Measurements from ENCODE around the gene MPND.

MPND gene

GRCh38 chr19:4297901-4298809 lies 45.2 kb upstream of the MPND start:
- H2AK5ac ChIP-seq (ENCODE audit: low read length, severe bottlenecking), result no peak overlapping the region
- H2BK5ac ChIP-seq (ENCODE audit: low read depth, low read length, poor library complexity, severe bottlenecking), result no peak overlapping the region
- H2BK15ac ChIP-seq (ENCODE audit: low read depth, poor library complexity, severe bottlenecking), result peak overlapping the region; percentile 28
- H3K27ac ChIP-seq (ENCODE audit: low read length, poor library complexity, severe bottlenecking), result no peak overlapping the region
- H2BK120ac ChIP-seq (ENCODE audit: low read depth, low read length), result no peak overlapping the region
- no peak overlapping the region for H4K8ac ChIP-seq (ENCODE audit: low read length)
- H3K4me3 ChIP-seq (ENCODE audit: insufficient read depth in 1 of 2, low read depth in 1 of 2, low read length in 2 of 2), result no peak overlapping the region
- H3K4me2 ChIP-seq (ENCODE audit: low read length, poor library complexity, severe bottlenecking), result no peak overlapping the region
- H3K79me1 ChIP-seq (replicated peaks; ENCODE audit: low read length, poor library complexity, severe bottlenecking), result no peaks in the 10 kb centered on the region
- H3K4ac ChIP-seq (ENCODE audit: low read depth in 1 of 2, low read length in 2 of 2), result no peak overlapping the region
- no peak overlapping the region for H2AFZ ChIP-seq (ENCODE audit: low read depth, low read length)
- DNase-seq, result no peak
- H3K18ac ChIP-seq (ENCODE audit: low read depth in 1 of 2, low read length in 2 of 2), result no peak overlapping the region
- H2BK12ac ChIP-seq (ENCODE audit: low read length in 2 of 2), result no peak overlapping the region
- peaks cover 5 to 36% of the 10 kb centered on the region in 2 experiments for H3K27me3 ChIP-seq (ENCODE audit: control insufficient read depth in 1 of 2, insufficient read depth in 1 of 2, low read length in 2 of 2)
- H3K14ac ChIP-seq (ENCODE audit: low read length in 2 of 2), result peak overlapping the region in 1 of 2 experiments; percentile 46
- no peaks in the 10 kb centered on the region for H3K9me3 ChIP-seq (ENCODE audit: control insufficient read depth, low read length)
- H3K9ac ChIP-seq (ENCODE audit: low read length), result no peak overlapping the region
- H3K4me1 ChIP-seq (ENCODE audit: control insufficient read depth, insufficient read depth, low read depth, low read length), result peaks cover 2% of the 10 kb centered on the region
- H4K91ac ChIP-seq (ENCODE audit: low read length), result no peak overlapping the region
- no peaks in the 10 kb centered on the region for H3K36me3 ChIP-seq (ENCODE audit: control insufficient read depth in 1 of 2, insufficient read depth in 2 of 2, low read depth in 1 of 2, low read length in 2 of 2)
- H3K23ac ChIP-seq (ENCODE audit: low read length in 2 of 2), result no peak overlapping the region
- 81% methylated on average over 26 of the region's 27 CpGs for WGBS

GRCh38 chr19:4298810-4299550 lies 44.4 kb upstream of the MPND start:
- Histone ChIP-seq H3K4me1 (ENCODE audit: control insufficient read depth, insufficient read depth, low read depth, low read length) (peaks cover 2% of the 10 kb centered on the region), H2AK5ac (ENCODE audit: low read length, severe bottlenecking) (no peak overlapping the region), H3K9ac (ENCODE audit: low read length) (no peak overlapping the region), H2BK12ac (ENCODE audit: low read length in 2 of 2) (no peak overlapping the region), H3K23ac (ENCODE audit: low read length in 2 of 2) (no peak overlapping the region), H3K4me3 (ENCODE audit: insufficient read depth in 1 of 2, low read depth in 1 of 2, low read length in 2 of 2) (no peak overlapping the region), H3K4ac (ENCODE audit: low read depth in 1 of 2, low read length in 2 of 2) (no peak overlapping the region), H4K8ac (ENCODE audit: low read length) (no peak overlapping the region), H3K79me1 (replicated peaks; ENCODE audit: low read length, poor library complexity, severe bottlenecking) (no peaks in the 10 kb centered on the region), H3K27me3 (ENCODE audit: control insufficient read depth in 1 of 2, insufficient read depth in 1 of 2, low read length in 2 of 2) (peaks cover 5 to 35% of the 10 kb centered on the region in 2 experiments), H2BK5ac (ENCODE audit: low read depth, low read length, poor library complexity, severe bottlenecking) (no peak overlapping the region), H3K4me2 (ENCODE audit: low read length, poor library complexity, severe bottlenecking) (no peak overlapping the region), H2AFZ (ENCODE audit: low read depth, low read length) (no peak overlapping the region), H3K36me3 (ENCODE audit: control insufficient read depth in 1 of 2, insufficient read depth in 2 of 2, low read depth in 1 of 2, low read length in 2 of 2) (no peaks in the 10 kb centered on the region), H3K27ac (ENCODE audit: low read length, poor library complexity, severe bottlenecking) (no peak overlapping the region), H2BK120ac (ENCODE audit: low read depth, low read length) (no peak overlapping the region), H2BK15ac (ENCODE audit: low read depth, poor library complexity, severe bottlenecking) (no peak overlapping the region), H3K18ac (ENCODE audit: low read depth in 1 of 2, low read length in 2 of 2) (no peak overlapping the region), H3K9me3 (ENCODE audit: control insufficient read depth, low read length) (no peaks in the 10 kb centered on the region), H4K91ac (ENCODE audit: low read length) (no peak overlapping the region), H3K14ac (ENCODE audit: low read length in 2 of 2) (no peak overlapping the region)
- WGBS, result 76% methylated on average over 8 of the region's 8 CpGs
- no peak for DNase-seq

DNA sequence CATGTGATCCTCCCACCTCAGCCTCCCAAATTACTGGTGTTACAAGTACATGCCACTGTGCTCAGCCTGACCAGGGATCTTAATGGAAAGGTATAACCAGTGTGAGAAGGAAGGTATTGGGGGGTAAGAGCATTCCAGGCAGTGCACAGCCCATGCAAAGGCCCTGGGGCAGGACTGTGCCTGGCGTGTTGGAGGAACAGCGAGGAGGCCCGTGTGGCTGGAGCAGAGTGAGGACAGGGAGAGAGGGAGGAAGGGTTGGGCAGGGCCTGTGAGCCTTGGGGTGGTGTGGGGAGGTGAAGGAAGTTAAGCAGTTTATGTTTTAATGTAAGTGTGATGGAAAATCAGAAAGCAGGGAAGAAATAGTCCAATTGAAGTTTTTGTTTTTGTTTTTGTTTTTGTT lies 42.8 kb upstream of the MPND start:
- H2BK15ac ChIP-seq (ENCODE audit: low read depth, poor library complexity, severe bottlenecking), result no peak overlapping the region
- no peak overlapping the region for H3K4me2 ChIP-seq (ENCODE audit: low read length, poor library complexity, severe bottlenecking)
- no peak overlapping the region for H2BK12ac ChIP-seq (ENCODE audit: low read length in 2 of 2)
- H4K8ac ChIP-seq (ENCODE audit: low read length), result peak overlapping the region; percentile 15
- no peaks in the 10 kb centered on the region for H3K9me3 ChIP-seq (ENCODE audit: control insufficient read depth, low read length)
- H3K4ac ChIP-seq (ENCODE audit: low read depth in 1 of 2, low read length in 2 of 2), result no peak overlapping the region
- no peak overlapping the region for H4K91ac ChIP-seq (ENCODE audit: low read length)
- no peak overlapping the region for H3K27ac ChIP-seq (ENCODE audit: low read length, poor library complexity, severe bottlenecking)
- peaks cover 0 to 31% of the 10 kb centered on the region in 2 experiments for H3K27me3 ChIP-seq (ENCODE audit: control insufficient read depth in 1 of 2, insufficient read depth in 1 of 2, low read length in 2 of 2)
- H3K4me3 ChIP-seq (ENCODE audit: insufficient read depth in 1 of 2, low read depth in 1 of 2, low read length in 2 of 2), result no peak overlapping the region
- H2AK5ac ChIP-seq (ENCODE audit: low read length, severe bottlenecking), result no peak overlapping the region
- H3K36me3 ChIP-seq (ENCODE audit: control insufficient read depth in 1 of 2, insufficient read depth in 2 of 2, low read depth in 1 of 2, low read length in 2 of 2), result no peaks in the 10 kb centered on the region
- no peak for DNase-seq
- no peak overlapping the region for H2BK120ac ChIP-seq (ENCODE audit: low read depth, low read length)
- no peak overlapping the region for H3K18ac ChIP-seq (ENCODE audit: low read depth in 1 of 2, low read length in 2 of 2)
- no peaks in the 10 kb centered on the region for H3K79me1 ChIP-seq (replicated peaks; ENCODE audit: low read length, poor library complexity, severe bottlenecking)
- H2AFZ ChIP-seq (ENCODE audit: low read depth, low read length), result no peak overlapping the region
- H3K23ac ChIP-seq (ENCODE audit: low read length in 2 of 2), result no peak overlapping the region
- H3K4me1 ChIP-seq (ENCODE audit: control insufficient read depth, insufficient read depth, low read depth, low read length), result peaks cover 12% of the 10 kb centered on the region
- no peak overlapping the region for H3K9ac ChIP-seq (ENCODE audit: low read length)
- H2BK5ac ChIP-seq (ENCODE audit: low read depth, low read length, poor library complexity, severe bottlenecking), result no peak overlapping the region
- H3K14ac ChIP-seq (ENCODE audit: low read length in 2 of 2), result no peak overlapping the region
- WGBS, result 95% methylated on average over 3 of the region's 3 CpGs

GRCh38 chr19:4301590-4302242 lies 41.6 kb upstream of the MPND start:
- H3K36me3 ChIP-seq (ENCODE audit: control insufficient read depth in 1 of 2, insufficient read depth in 2 of 2, low read depth in 1 of 2, low read length in 2 of 2), result peaks cover 0 to 6% of the 10 kb centered on the region in 2 experiments
- H3K27ac ChIP-seq (ENCODE audit: low read length, poor library complexity, severe bottlenecking), result no peak overlapping the region
- H2BK5ac ChIP-seq (ENCODE audit: low read depth, low read length, poor library complexity, severe bottlenecking), result no peak overlapping the region
- DNase-seq, result no peak
- no peak overlapping the region for H3K4me3 ChIP-seq (ENCODE audit: insufficient read depth in 1 of 2, low read depth in 1 of 2, low read length in 2 of 2)
- no peak overlapping the region for H3K9ac ChIP-seq (ENCODE audit: low read length)
- H3K4me1 ChIP-seq (ENCODE audit: control insufficient read depth, insufficient read depth, low read depth, low read length), result peaks cover 13% of the 10 kb centered on the region
- peak overlapping the region; percentile 48 for H2BK15ac ChIP-seq (ENCODE audit: low read depth, poor library complexity, severe bottlenecking)
- no peak overlapping the region for H3K23ac ChIP-seq (ENCODE audit: low read length in 2 of 2)
- no peak overlapping the region for H2BK12ac ChIP-seq (ENCODE audit: low read length in 2 of 2)
- H3K14ac ChIP-seq (ENCODE audit: low read length in 2 of 2), result no peak overlapping the region
- no peak overlapping the region for H3K4ac ChIP-seq (ENCODE audit: low read depth in 1 of 2, low read length in 2 of 2)
- no peak overlapping the region for H3K18ac ChIP-seq (ENCODE audit: low read depth in 1 of 2, low read length in 2 of 2)
- no peaks in the 10 kb centered on the region for H3K9me3 ChIP-seq (ENCODE audit: control insufficient read depth, low read length)
- H4K8ac ChIP-seq (ENCODE audit: low read length), result no peak overlapping the region
- no peak overlapping the region for H3K4me2 ChIP-seq (ENCODE audit: low read length, poor library complexity, severe bottlenecking)
- H3K79me1 ChIP-seq (replicated peaks; ENCODE audit: low read length, poor library complexity, severe bottlenecking), result no peaks in the 10 kb centered on the region
- H2AFZ ChIP-seq (ENCODE audit: low read depth, low read length), result no peak overlapping the region
- whole genome bisulfite sequencing, result 62% methylated on average over 8 of the region's 13 CpGs
- peak overlapping the region; percentile 27 for H4K91ac ChIP-seq (ENCODE audit: low read length)
- H2BK120ac ChIP-seq (ENCODE audit: low read depth, low read length), result no peak overlapping the region
- no peak overlapping the region for H2AK5ac ChIP-seq (ENCODE audit: low read length, severe bottlenecking)
- peaks cover 0 to 28% of the 10 kb centered on the region in 2 experiments for H3K27me3 ChIP-seq (ENCODE audit: control insufficient read depth in 1 of 2, insufficient read depth in 1 of 2, low read length in 2 of 2)

Data from mesenchymal stem cell (in vitro differentiated cells and primary cell).